H1 (cell line): ENCODE measurements around the gene TK2.

ENCODE experiments used
- JUND ChIP-seq: IDR thresholded peaks from 2 replicates; pipeline ENCODE4 v1.6.1; 2011; ENCODE audit warnings: mild to moderate bottlenecking, improper control_type of control experiment, low read length
- POLR2A ChIP-seq, 2 experiments: IDR thresholded peaks; 1 replicate in 1 of 2; 2 replicates in 1 of 2; pipeline ENCODE4 v1.6.1; 2011; ENCODE audit warnings: low read depth in 2 of 2, low read length in 2 of 2, mild to moderate bottlenecking in 2 of 2; ENCODE audit errors: control extremely low read depth in 1 of 2
- TF ChIP-seq, protein P1 (sequence below): IDR thresholded peaks from 2 replicates; pipeline ENCODE4 v1.6.1; 2011; ENCODE audit warnings: low read depth, mild to moderate bottlenecking, low read length; ENCODE audit not compliant: insufficient read depth
- TF ChIP-seq, protein P2 (sequence below), 3 experiments: IDR thresholded peaks; 1 replicate in 2 of 3; 2 replicates in 1 of 3; pipeline versions ENCODE4 v1.5.1 to v1.6.1; 2011; ENCODE audit warnings: low read length in 3 of 3, mild to moderate bottlenecking in 3 of 3, inconsistent platforms in 2 of 3, low read depth in 1 of 3, moderate library complexity in 1 of 3; ENCODE audit not compliant: insufficient read depth in 1 of 3; ENCODE audit errors: control extremely low read depth in 1 of 3
- TF ChIP-seq, protein P3 (sequence below): IDR thresholded peaks from 2 replicates; pipeline ENCODE4 v1.6.1; 2012; ENCODE audit warnings: inconsistent platforms

- TF ChIP-seq, protein P1, sequence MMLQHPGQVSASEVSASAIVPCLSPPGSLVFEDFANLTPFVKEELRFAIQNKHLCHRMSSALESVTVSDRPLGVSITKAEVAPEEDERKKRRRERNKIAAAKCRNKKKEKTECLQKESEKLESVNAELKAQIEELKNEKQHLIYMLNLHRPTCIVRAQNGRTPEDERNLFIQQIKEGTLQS: no peak
- TF ChIP-seq, protein P2, sequence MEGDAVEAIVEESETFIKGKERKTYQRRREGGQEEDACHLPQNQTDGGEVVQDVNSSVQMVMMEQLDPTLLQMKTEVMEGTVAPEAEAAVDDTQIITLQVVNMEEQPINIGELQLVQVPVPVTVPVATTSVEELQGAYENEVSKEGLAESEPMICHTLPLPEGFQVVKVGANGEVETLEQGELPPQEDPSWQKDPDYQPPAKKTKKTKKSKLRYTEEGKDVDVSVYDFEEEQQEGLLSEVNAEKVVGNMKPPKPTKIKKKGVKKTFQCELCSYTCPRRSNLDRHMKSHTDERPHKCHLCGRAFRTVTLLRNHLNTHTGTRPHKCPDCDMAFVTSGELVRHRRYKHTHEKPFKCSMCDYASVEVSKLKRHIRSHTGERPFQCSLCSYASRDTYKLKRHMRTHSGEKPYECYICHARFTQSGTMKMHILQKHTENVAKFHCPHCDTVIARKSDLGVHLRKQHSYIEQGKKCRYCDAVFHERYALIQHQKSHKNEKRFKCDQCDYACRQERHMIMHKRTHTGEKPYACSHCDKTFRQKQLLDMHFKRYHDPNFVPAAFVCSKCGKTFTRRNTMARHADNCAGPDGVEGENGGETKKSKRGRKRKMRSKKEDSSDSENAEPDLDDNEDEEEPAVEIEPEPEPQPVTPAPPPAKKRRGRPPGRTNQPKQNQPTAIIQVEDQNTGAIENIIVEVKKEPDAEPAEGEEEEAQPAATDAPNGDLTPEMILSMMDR (IDR thresholded peaks at IDR 0.05; ENCODE audit: control extremely low read depth in 1 of 3, insufficient read depth in 1 of 3, low read depth in 1 of 3, low read length in 3 of 3): no peak
- TF ChIP-seq JUND (no peak), POLR2A (IDR thresholded peaks at IDR 0.05; ENCODE audit: control extremely low read depth in 1 of 2, low read depth in 2 of 2, low read length in 2 of 2) (no peak)
- TF ChIP-seq, protein P3, sequence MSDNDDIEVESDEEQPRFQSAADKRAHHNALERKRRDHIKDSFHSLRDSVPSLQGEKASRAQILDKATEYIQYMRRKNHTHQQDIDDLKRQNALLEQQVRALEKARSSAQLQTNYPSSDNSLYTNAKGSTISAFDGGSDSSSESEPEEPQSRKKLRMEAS: no peak
These were observed 35.7 kb upstream of the TK2 start for GRCh38 chr16:66585481-66586239.
